SK-N-SH treated with all-trans-retinoic acid at 6 μM for 48 hours (cell line): ENCODE measurements around the gene PDCD5.

Source experiments
- ARNTL ChIP-seq: fragments of 450-650 bp; formaldehyde crosslinking; IDR thresholded peaks from 2 replicates; pipeline ENCODE4 v1.5.0; 2020; ENCODE audit warnings: low read depth, mild to moderate bottlenecking, moderate library complexity, borderline replicate concordance
- ZNF8 ChIP-seq: fragments of 450-650 bp; formaldehyde crosslinking; IDR thresholded peaks from 2 replicates; pipeline ENCODE4 v1.5.0; 2020; ENCODE audit warnings: mild to moderate bottlenecking, moderate library complexity
- TF ChIP-seq, protein P1 (sequence below): fragments of 250-450 bp; sonication (Bioruptor Pico); IDR thresholded peaks from 2 replicates; pipeline ENCODE4 v1.8.0; 2020; ENCODE audit warnings: mild to moderate bottlenecking, moderate library complexity, borderline replicate concordance
- TF ChIP-seq, protein P2 (sequence below): fragments of 250-450 bp; sonication (Bioruptor Pico); IDR thresholded peaks from 2 replicates; pipeline ENCODE4 v1.5.1; 2020; ENCODE audit warnings: low read depth, mild to moderate bottlenecking, moderate library complexity

DNA sequence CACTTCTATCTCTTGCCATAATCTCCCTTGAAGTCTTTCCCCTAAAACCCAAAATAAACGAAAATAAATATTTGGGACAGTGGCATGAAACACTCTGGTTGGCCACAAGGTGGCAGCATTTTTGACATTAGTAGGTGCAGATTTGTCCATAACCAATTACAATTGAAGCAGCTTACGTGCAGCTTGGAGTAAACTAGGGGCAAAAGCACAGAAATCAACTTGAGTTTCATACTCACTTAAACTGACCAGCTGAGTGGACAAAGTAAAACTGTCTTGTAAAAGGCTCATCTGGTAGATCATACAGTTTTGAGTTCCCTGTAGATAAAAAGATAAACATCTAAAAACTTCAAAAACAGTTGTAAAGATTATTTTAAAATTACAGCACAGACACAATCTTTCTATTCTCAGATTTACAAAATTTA, 18.8 kb downstream of the PDCD5 start:
- TF ChIP-seq, protein P1, sequence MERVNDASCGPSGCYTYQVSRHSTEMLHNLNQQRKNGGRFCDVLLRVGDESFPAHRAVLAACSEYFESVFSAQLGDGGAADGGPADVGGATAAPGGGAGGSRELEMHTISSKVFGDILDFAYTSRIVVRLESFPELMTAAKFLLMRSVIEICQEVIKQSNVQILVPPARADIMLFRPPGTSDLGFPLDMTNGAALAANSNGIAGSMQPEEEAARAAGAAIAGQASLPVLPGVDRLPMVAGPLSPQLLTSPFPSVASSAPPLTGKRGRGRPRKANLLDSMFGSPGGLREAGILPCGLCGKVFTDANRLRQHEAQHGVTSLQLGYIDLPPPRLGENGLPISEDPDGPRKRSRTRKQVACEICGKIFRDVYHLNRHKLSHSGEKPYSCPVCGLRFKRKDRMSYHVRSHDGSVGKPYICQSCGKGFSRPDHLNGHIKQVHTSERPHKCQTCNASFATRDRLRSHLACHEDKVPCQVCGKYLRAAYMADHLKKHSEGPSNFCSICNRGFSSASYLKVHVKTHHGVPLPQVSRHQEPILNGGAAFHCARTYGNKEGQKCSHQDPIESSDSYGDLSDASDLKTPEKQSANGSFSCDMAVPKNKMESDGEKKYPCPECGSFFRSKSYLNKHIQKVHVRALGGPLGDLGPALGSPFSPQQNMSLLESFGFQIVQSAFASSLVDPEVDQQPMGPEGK (CRISPR knock-in tag) = no peak
- TF ChIP-seq, protein P2, sequence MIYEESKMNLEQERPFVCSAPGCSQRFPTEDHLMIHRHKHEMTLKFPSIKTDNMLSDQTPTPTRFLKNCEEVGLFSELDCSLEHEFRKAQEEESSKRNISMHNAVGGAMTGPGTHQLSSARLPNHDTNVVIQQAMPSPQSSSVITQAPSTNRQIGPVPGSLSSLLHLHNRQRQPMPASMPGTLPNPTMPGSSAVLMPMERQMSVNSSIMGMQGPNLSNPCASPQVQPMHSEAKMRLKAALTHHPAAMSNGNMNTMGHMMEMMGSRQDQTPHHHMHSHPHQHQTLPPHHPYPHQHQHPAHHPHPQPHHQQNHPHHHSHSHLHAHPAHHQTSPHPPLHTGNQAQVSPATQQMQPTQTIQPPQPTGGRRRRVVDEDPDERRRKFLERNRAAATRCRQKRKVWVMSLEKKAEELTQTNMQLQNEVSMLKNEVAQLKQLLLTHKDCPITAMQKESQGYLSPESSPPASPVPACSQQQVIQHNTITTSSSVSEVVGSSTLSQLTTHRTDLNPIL (CRISPR knock-in tag) = no peak
- no peak for TF ChIP-seq ARNTL (CRISPR knock-in tag)
- TF ChIP-seq ZNF8 (CRISPR knock-in tag) = no peak
